GM12878 (cell line): ENCODE results near the gene OR5A1. TPM values are rescaled to one million over a fixed set of nuclear protein-coding genes. Genes with fewer than 3 reads are reported as not detected.

Experiments used
- ATAC-seq: fragments of 200-7000 bp; cut with Tn5 transposase; 3 replicates; pipeline ENCODE4 v1.9.1; 2020; ENCODE audit warnings: mild to moderate bottlenecking, moderate library complexity
- BruUV-seq: library from RNA; stranded (reverse); fragments of 400-500 nt; replicated peaks from 2 replicates; lab custom pipeline; 2021; lab: Mats Ljungman, UMichigan
- CTCF ChIA-PET: fragments of 300-600 bp; sonication (Branson Sonifier 250); formaldehyde crosslinking; extraction: SDS; loops from one replicate; lab custom pipeline; 2021; ENCODE audit warnings: inconsistent platforms; lab: Yijun Ruan, JAX
- POLR2A ChIA-PET: fragments of 350-600 bp; formaldehyde crosslinking; extraction: SDS; loops from one replicate; lab custom pipeline; 2021; ENCODE audit warnings: inconsistent platforms; lab: Charles Lee
- RAD21 ChIA-PET: fragments of 300-600 bp; sonication (Branson Sonifier 250); formaldehyde crosslinking; loops from one replicate; lab custom pipeline; 2023; ENCODE audit warnings: antibody characterized with exemption; ENCODE audit not compliant: unreplicated experiment; lab: Charles Lee
- SMC1A ChIA-PET: fragments of 300-600 bp; sonication (Branson Sonifier 250); formaldehyde crosslinking; loops from one replicate; lab custom pipeline; 2023; ENCODE audit not compliant: unreplicated experiment, uncharacterized antibody; lab: Charles Lee
- DNase-seq: peaks from one replicate; pipeline ENCODE4 v3.0.0-alpha.2; 2011; ENCODE audit warnings: low read depth, low spot score
- FAIRE-seq: peaks from 3 replicates; lab custom pipeline; 2011; peaks lifted over from hg19 to GRCh38; lab: Jason Lieb, UNC
- H2AFZ ChIP-seq: 2 replicates; pipeline ENCODE4 v1.6.0; 2011; ENCODE audit warnings: low read depth, low read length, control low read depth; ENCODE audit not compliant: control insufficient read depth
- H3K27ac ChIP-seq: 2 replicates; pipeline ENCODE4 v1.5.1; 2011; ENCODE audit warnings: control low read depth; ENCODE audit not compliant: control insufficient read depth, insufficient read depth
- H3K27me3 ChIP-seq, 2 experiments: replicated peaks in 1 of 2; 2 replicates each; pipeline versions ENCODE4 v1.6.0 to v1.6.1; 2011; ENCODE audit warnings: low read length in 1 of 2; ENCODE audit not compliant: control insufficient read depth in 2 of 2, insufficient read depth in 2 of 2
- H3K36me3 ChIP-seq, 2 experiments: 2 replicates each; pipeline ENCODE4 v1.5.1; 2011; ENCODE audit warnings: low read length in 1 of 2; ENCODE audit not compliant: control insufficient read depth in 2 of 2, insufficient read depth in 2 of 2
- H3K4me1 ChIP-seq: 2 replicates; pipeline ENCODE4 v1.6.1; 2011; ENCODE audit warnings: mild to moderate bottlenecking, low read length, moderate library complexity, mixed read lengths; ENCODE audit not compliant: control insufficient read depth, insufficient read depth
- H3K4me2 ChIP-seq: 2 replicates; pipeline ENCODE4 v1.6.0; 2011; ENCODE audit warnings: control low read depth; ENCODE audit not compliant: control insufficient read depth, insufficient read depth
- H3K4me3 ChIP-seq: fragments of 200-600 bp; sonication (generic); 2 replicates; pipeline ENCODE4 v1.5.1; 2016
- H3K79me2 ChIP-seq: 2 replicates; pipeline ENCODE4 v1.6.0; 2011; ENCODE audit warnings: low read length; ENCODE audit not compliant: control insufficient read depth, insufficient read depth
- H3K9ac ChIP-seq: 2 replicates; pipeline ENCODE4 v1.8.0; 2011; ENCODE audit warnings: low read length, control low read depth, mixed read lengths; ENCODE audit not compliant: control insufficient read depth, insufficient read depth
- H3K9me3 ChIP-seq: replicated peaks from 3 replicates; pipeline ENCODE4 v1.5.1; 2011; ENCODE audit warnings: mild to moderate bottlenecking, low read length; ENCODE audit not compliant: control insufficient read depth, insufficient read depth
- H4K20me1 ChIP-seq: 2 replicates; pipeline ENCODE4 v1.6.0; 2011; ENCODE audit not compliant: control insufficient read depth, insufficient read depth
- BRCA1 ChIP-seq: IDR thresholded peaks from 2 replicates; pipeline ENCODE4 v1.6.1; 2011; ENCODE audit warnings: low read depth, low read length, improper control_type of control experiment
- ESRRA ChIP-seq: IDR thresholded peaks from 2 replicates; pipeline ENCODE4 v1.6.1; 2012; ENCODE audit warnings: mild to moderate bottlenecking, low read length, improper control_type of control experiment
- FOXM1 ChIP-seq: IDR thresholded peaks from 2 replicates; pipeline ENCODE4 v1.6.1; 2012; ENCODE audit warnings: low read depth, mild to moderate bottlenecking, inconsistent platforms, low read length, moderate library complexity
- GATAD2B ChIP-seq: fragments of 450-650 bp; conservative IDR thresholded peaks from 2 replicates; pipeline ENCODE4 v1.6.1; 2017; ENCODE audit warnings: low read depth, mild to moderate bottlenecking, moderate library complexity
- KLF5 ChIP-seq: fragments of 450-650 bp; IDR thresholded peaks from 2 replicates; pipeline ENCODE4 v1.6.1; 2014; ENCODE audit warnings: mild to moderate bottlenecking; ENCODE audit not compliant: partially characterized antibody
- MTA3 ChIP-seq: IDR thresholded peaks from 2 replicates; pipeline ENCODE4 v1.6.1; 2012; ENCODE audit warnings: low read length, inconsistent platforms, borderline replicate concordance
- MYB ChIP-seq: fragments of 150-350 bp; IDR thresholded peaks from 2 replicates; pipeline ENCODE4 v1.6.1; 2014; ENCODE audit warnings: mild to moderate bottlenecking, low read depth, low read length, borderline replicate concordance
- SMC3 ChIP-seq: IDR thresholded peaks from 2 replicates; pipeline ENCODE4 v1.6.1; 2011; ENCODE audit warnings: low read length, improper control_type of control experiment, borderline replicate concordance
- SREBF1 ChIP-seq: IDR thresholded peaks from 2 replicates; pipeline ENCODE4 v1.6.1; 2012; ENCODE audit warnings: mild to moderate bottlenecking, low read length
- TAF1 ChIP-seq: IDR thresholded peaks from 2 replicates; pipeline ENCODE4 v1.6.1; 2011; ENCODE audit warnings: mild to moderate bottlenecking, low read depth, low read length, borderline replicate concordance
- TCF7 ChIP-seq: IDR thresholded peaks from 2 replicates; pipeline ENCODE4 v1.6.1; 2014; ENCODE audit warnings: antibody characterized with exemption, borderline replicate concordance
- WRNIP1 ChIP-seq: IDR thresholded peaks from 2 replicates; pipeline ENCODE4 v1.6.1; 2011; ENCODE audit warnings: low read depth, low read length, improper control_type of control experiment, borderline replicate concordance
- ZNF217 ChIP-seq: fragments of 450-650 bp; IDR thresholded peaks from 2 replicates; pipeline ENCODE4 v1.6.1; 2017; ENCODE audit warnings: antibody characterized with exemption, mild to moderate bottlenecking
- ZSCAN29 ChIP-seq: fragments of 450-650 bp; IDR thresholded peaks from 2 replicates; pipeline ENCODE4 v1.6.1; 2017; ENCODE audit warnings: mild to moderate bottlenecking, moderate library complexity
- WGBS: methylation state at CpG from one replicate; pipeline ENCODE4 v1.1.6; 2016; ENCODE audit warnings: low lambda C conversion rate; ENCODE audit not compliant: insufficient replicate concordance, insufficient coverage; ENCODE audit errors: missing lambda C conversion rate; 5-methylcytosine and 5-hydroxymethylcytosine counted together
- in situ Hi-C: fragments of 300-500 bp; cut with MboI; formaldehyde crosslinking; loops from 9 replicates; pipeline ENCODE4 v1.14.3; 2018; ENCODE audit warnings: mixed read lengths
- intact Hi-C: fragments of 100-400 bp; cut with micrococcal nuclease; formaldehyde crosslinking; loops from one replicate; pipeline ENCODE4 v1.14.2; 2022; ENCODE audit not compliant: unreplicated experiment
- polyA plus RNA-seq, 11 experiments: library from polyadenylated mRNA; depleted of rRNA in 4 of 11; unstranded in 6 of 11; stranded (reverse) in 5 of 11; fragments of >200 nt; fragmentation: Nextera tagmentation in 4 of 11; fragmentation: Illumina TruSeq in 1 of 11; extraction: Ambion mirVana in 4 of 11; extraction: Trizol in 1 of 11; gene quantifications; 1 replicate in 1 of 11; 2 replicates in 10 of 11; pipeline versions ENCODE4 v1.2.1 to v1.2.3, GENCODE V29; 2011 to 2016; ENCODE audit warnings: inconsistent platforms in 2 of 11, missing spikeins in 2 of 11, low read depth in 1 of 11
- total RNA-seq, 4 experiments: library from RNA; depleted of rRNA in 3 of 4; stranded (reverse); fragments of >200 nt in 3 of 4; fragmentation: Illumina TruSeq in 1 of 4; extraction: Trizol in 1 of 4; gene quantifications; 2 replicates each; pipeline versions ENCODE4 v1.2.1 to v1.2.3, GENCODE V29; 2013 to 2021
- TF ChIP-seq, protein P1 (sequence below): IDR thresholded peaks from 2 replicates; pipeline ENCODE4 v1.6.1; 2011; ENCODE audit warnings: borderline replicate concordance, low read depth, mild to moderate bottlenecking, moderate library complexity, mixed read lengths, low read length; ENCODE audit not compliant: insufficient read depth; ENCODE audit errors: extremely low read length
- TF ChIP-seq, protein P2 (sequence below): fragments of 150-350 bp; IDR thresholded peaks from 2 replicates; pipeline ENCODE4 v1.6.1; 2014; ENCODE audit warnings: mild to moderate bottlenecking, low read depth, low read length
- TF ChIP-seq, protein P3 (sequence below): IDR thresholded peaks from 2 replicates; pipeline ENCODE4 v1.6.1; 2012; ENCODE audit warnings: mild to moderate bottlenecking, low read depth, low read length
- TF ChIP-seq, protein P4 (sequence below): IDR thresholded peaks from 2 replicates; pipeline ENCODE4 v1.6.1; 2011; ENCODE audit warnings: low read depth, low read length, improper control_type of control experiment, borderline replicate concordance

Gene OR5A1
- total and polyA plus RNA-seq, 10 of the 15 experiments (the other 5 are each of a cell fraction or from before 2014, with no cell fraction given) = not detected

DNA sequence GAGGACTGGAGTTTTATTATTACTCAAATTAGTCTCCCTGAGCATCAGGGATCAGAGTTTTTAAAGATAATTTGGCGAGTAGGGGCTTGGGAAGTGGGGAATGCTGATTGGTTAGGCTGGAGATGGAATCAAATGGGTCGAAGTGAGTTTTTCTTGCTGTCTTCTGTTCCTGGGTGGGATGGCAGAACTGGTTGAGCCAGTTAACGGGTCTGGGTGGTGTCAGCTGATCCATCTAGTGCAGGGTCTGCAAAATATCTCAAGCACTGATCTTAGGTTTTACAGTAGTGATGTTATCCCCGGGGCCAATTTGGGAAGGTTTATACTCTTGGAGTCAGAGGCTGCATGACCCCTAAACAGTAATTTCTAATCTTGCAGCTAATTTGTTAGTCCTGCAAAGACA is 11.1 kb upstream of the OR5A1 start:
- H4K20me1 ChIP-seq = no peaks in the 10 kb centered on the region
- DNase-seq (no peak), FAIRE-seq (no peak), ATAC-seq (no peak)
- no peaks in the 10 kb centered on the region for H3K27me3 ChIP-seq
- ChIA-PET POLR2A (no interaction called here), RAD21 (no interaction called here), CTCF (interaction anchor here (0.6 to 1.8 kb wide), 5 partner anchors 12 to 253 kb away, joined by 3 to 7 read pairs (median 3); partner anchors contain the start of gene DTX4), SMC1A (interaction anchor here (0.6 to 1.6 kb wide), 3 partner anchors 36 to 223 kb away, joined by 3 read pairs; no protein-coding TSS in a partner anchor)
- H3K9me3 ChIP-seq = no peaks in the 10 kb centered on the region
- H3K79me2 ChIP-seq = no peaks in the 10 kb centered on the region
- H3K27ac ChIP-seq = no peak overlapping the region
- no peak overlapping the region for H3K4me2 ChIP-seq
- in situ Hi-C loops = loop anchor here (5.0 kb wide), 1 partner anchor 258 kb away; no protein-coding TSS in a partner anchor
- no TSS peak for BruUV-seq
- intact Hi-C loops = no loop called here
- 19% methylated on average over 4 of the region's 4 CpGs for WGBS
- TF ChIP-seq ZSCAN29 = no peak
- TF ChIP-seq, protein P1, sequence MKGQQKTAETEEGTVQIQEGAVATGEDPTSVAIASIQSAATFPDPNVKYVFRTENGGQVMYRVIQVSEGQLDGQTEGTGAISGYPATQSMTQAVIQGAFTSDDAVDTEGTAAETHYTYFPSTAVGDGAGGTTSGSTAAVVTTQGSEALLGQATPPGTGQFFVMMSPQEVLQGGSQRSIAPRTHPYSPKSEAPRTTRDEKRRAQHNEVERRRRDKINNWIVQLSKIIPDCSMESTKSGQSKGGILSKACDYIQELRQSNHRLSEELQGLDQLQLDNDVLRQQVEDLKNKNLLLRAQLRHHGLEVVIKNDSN = no peak
- TF ChIP-seq TAF1 = no peak
- TF ChIP-seq WRNIP1 = no peak
- TF ChIP-seq, protein P2, sequence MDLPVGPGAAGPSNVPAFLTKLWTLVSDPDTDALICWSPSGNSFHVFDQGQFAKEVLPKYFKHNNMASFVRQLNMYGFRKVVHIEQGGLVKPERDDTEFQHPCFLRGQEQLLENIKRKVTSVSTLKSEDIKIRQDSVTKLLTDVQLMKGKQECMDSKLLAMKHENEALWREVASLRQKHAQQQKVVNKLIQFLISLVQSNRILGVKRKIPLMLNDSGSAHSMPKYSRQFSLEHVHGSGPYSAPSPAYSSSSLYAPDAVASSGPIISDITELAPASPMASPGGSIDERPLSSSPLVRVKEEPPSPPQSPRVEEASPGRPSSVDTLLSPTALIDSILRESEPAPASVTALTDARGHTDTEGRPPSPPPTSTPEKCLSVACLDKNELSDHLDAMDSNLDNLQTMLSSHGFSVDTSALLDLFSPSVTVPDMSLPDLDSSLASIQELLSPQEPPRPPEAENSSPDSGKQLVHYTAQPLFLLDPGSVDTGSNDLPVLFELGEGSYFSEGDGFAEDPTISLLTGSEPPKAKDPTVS = no peak
- TF ChIP-seq, protein P3, sequence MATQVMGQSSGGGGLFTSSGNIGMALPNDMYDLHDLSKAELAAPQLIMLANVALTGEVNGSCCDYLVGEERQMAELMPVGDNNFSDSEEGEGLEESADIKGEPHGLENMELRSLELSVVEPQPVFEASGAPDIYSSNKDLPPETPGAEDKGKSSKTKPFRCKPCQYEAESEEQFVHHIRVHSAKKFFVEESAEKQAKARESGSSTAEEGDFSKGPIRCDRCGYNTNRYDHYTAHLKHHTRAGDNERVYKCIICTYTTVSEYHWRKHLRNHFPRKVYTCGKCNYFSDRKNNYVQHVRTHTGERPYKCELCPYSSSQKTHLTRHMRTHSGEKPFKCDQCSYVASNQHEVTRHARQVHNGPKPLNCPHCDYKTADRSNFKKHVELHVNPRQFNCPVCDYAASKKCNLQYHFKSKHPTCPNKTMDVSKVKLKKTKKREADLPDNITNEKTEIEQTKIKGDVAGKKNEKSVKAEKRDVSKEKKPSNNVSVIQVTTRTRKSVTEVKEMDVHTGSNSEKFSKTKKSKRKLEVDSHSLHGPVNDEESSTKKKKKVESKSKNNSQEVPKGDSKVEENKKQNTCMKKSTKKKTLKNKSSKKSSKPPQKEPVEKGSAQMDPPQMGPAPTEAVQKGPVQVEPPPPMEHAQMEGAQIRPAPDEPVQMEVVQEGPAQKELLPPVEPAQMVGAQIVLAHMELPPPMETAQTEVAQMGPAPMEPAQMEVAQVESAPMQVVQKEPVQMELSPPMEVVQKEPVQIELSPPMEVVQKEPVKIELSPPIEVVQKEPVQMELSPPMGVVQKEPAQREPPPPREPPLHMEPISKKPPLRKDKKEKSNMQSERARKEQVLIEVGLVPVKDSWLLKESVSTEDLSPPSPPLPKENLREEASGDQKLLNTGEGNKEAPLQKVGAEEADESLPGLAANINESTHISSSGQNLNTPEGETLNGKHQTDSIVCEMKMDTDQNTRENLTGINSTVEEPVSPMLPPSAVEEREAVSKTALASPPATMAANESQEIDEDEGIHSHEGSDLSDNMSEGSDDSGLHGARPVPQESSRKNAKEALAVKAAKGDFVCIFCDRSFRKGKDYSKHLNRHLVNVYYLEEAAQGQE = no peak
- TF ChIP-seq ZNF217 = no peak
- TF ChIP-seq KLF5 = no peak
- TF ChIP-seq FOXM1 = no peak
- TF ChIP-seq GATAD2B = no peak
- TF ChIP-seq, protein P4, sequence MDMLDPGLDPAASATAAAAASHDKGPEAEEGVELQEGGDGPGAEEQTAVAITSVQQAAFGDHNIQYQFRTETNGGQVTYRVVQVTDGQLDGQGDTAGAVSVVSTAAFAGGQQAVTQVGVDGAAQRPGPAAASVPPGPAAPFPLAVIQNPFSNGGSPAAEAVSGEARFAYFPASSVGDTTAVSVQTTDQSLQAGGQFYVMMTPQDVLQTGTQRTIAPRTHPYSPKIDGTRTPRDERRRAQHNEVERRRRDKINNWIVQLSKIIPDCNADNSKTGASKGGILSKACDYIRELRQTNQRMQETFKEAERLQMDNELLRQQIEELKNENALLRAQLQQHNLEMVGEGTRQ = no peak
- TF ChIP-seq MTA3 = no peak
- no peak for TF ChIP-seq ESRRA
- TF ChIP-seq SMC3 = no peak
- no peak for TF ChIP-seq TCF7
- no peak for TF ChIP-seq MYB
- no peak for TF ChIP-seq SREBF1
- TF ChIP-seq BRCA1 = no peak
- H3K4me1 ChIP-seq = no peaks in the 10 kb centered on the region
- H3K4me3 ChIP-seq = no peak overlapping the region
- H3K36me3 ChIP-seq = no peaks in the 10 kb centered on the region
- H2AFZ ChIP-seq = no peak overlapping the region
- no peak overlapping the region for H3K9ac ChIP-seq
